NCI-H524 treated with DMSO at 0.1 percent for 48 hours (cell line): ENCODE measurements around the gene PPIF.

Experiments
- DNase-seq: peaks from one replicate; lab custom pipeline; 2025; lab: John Stamatoyannopoulos, UW

PPIF gene

DNA sequence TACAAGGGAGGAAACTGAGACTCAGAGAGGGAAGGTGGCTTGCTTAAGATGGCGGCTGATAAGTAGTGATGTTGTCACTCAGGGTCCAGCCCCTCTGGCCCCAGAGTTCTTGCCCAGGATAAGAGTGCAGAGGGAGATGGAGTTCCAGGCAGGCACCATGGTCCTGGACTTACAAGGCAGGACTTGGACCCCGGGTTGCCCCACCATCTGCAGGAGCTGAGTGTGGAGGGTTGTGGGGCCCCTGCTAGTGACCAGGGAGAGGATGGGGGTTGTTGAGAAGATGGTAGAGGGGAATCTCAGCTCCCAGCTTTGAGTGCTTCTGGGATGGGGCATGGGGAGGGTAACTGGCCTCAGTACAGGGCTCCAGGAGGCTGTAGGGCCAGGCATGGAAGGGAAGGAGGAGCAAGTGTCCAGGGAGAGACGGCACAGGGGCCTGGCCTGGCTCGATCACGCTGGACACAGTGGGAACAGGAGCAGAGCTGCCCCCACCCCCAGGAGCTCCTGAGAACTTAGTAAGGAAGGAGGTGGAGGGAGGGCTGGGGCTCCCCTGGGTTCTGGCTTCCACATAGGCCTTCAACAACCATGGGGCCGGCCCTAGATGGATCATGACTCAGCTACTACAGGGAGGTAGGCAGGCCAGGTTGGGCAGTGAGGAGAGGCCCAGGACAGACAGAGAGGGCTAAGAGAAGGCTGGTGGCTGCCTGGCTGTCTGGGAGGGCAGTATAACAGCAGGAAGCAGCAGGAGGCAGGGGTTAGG lies 28.2 kb downstream of the PPIF start:
- DNase-seq, result no peak

DNA sequence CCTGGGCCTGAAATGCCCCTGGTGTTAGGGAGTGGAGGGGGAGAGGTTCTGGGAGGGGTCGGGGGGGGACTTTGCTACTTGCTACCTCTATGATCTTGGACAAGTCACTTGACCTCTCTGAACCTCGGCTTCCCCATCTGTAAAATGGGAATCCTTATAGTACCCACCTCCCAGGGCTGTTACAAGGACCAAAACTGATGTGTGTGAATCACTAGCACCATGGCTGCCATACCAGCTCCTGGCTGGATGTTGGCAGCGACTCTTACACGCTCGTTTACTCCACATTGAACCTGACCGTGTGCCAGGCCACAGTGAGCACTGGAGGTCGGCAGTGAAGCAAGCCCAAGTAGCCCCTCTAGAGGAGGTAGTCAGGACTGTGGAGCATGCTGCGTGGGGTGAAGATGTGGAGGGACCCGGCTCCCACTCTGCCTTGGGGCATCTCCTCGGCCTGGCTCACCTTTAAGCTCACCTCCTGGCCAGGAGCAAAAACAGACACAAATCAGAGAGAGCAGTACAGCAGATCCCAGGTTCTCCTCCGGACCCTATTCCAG lies 28.9 kb downstream of the PPIF start:
- no peak for DNase-seq

DNA sequence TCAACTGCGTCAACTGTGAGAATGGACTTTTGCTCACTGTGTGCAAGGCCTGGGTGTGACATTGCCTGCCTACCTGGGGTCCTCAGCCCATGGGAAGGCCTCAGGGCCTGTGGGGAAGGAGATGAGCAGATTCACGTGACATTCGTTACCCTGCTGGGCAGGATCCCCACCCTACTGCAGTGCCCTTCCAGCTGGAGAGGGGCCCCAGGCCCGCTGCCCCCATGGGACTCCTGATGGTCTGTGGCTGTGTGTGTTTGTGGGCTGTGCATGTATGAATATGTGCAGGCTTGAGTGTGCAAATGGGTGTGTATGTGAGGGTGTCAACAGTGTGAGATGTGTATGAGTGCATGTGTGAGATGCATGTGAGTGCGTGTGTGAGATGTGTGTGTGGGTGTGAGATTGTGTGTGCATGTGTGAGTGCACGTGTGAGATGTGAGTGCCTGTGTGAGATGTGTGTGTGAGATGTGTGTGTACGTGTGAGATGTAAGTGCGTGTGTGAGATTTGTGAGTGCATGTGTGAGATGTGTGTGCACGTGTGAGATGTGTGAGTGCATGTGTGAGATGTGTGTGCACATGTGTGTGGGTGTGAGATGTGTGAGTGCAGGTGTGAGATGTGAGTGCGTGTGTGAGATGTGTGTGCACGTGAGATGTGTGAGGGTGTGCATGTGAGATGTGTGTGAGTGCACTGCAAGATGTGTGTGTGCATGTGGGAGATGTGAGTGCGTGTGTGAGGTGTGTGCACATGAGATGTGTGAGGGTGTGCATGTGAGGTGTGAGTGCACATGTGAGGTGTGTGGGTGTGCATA lies 29.7 kb downstream of the PPIF start:
- no peak for DNase-seq

DNA sequence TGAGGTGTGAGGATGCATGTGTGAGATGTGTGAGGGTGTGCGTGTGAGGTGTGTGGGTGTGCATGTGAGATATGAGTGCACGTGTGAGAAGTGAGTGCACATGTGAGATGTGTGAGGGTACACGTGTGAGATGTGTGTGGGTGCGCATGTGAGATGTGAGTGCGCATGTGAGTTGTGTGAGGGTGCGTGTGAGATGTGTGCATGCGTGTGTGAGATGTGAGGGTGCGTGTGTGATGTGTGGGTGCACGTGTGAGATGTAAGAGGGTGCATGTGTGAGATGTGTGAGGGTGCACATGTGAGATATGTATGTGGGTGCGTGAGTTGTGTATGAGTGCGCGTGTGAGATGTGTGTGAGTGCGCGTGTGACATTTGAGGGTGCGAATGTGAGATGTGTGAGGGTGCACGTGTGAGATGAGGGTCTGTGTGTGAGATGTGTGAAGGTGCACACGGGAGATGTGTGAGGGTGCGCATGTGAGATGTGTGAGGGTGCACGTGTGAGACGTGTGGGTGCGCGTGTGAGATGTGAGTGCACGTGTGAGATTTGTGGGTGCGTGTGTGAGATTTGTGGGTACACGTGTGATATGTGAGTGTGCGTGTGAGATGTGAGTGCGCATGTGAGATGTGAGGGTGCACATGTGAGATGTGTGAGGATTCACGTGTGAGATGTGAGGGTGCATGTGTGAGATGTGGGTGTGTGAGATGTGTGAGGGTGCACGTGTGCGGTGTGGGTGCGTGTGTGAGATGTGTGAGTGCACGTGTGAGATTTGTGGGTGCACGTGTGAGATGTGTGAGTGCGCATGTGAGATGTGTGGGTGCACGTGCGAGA lies 30.5 kb downstream of the PPIF start:
- DNase-seq, result no peak

DNA sequence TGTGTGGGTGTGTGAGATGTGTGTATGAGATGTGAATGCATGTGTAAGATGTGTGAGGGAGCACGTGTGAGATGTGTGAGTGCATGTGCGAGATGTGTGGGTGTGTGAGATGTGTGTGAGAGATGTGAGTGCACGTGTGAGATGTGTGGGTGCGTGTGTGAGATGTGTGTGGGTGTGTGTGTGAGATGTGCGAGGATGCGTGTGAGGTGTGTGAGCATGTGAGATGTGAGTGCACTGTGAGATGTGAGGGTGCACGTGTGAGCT lies 31.0 kb downstream of the PPIF start:
- DNase-seq, result no peak

DNA sequence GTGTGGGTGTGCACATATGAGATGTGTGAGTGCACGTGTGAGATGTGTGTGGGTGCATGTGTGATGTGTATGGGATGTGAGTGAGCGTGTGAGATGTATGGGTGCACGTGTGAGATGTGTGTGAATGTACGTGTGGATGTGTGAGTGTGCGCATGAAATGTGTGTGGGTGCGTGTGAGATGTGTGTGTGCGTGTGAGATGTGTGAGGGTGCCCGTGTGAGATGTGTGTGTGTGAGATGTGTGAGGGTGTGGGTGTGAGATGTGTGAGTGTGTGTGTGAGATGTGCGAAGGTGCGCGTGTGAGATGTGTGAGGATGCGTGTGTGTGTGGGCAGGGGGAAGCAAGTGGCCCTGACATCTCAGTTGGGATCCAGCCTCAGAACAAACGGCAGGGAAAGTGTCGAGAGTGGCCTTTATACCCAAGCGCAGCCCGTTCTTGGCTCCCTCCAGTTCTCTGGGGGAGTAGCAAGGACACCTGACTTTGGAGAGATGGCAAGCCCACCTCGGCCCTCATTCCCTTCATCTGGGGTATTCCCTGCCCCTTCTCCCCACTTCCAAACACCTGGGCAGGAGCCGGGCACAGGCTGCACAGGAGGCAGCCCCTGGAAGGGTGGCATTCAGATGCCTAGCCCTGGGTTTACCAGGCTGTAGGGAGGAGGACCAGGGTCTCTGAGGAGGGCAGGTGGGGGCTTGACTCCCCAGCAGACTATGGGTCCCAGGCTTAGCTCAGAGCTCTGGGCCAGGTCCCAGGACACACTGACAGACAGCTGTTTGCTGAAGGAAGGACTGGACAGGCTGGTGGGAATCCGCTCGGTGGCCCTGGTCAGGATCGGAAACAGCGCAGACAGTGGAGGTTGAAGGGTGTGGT lies 31.6 kb downstream of the PPIF start:
- no peak for DNase-seq

DNA sequence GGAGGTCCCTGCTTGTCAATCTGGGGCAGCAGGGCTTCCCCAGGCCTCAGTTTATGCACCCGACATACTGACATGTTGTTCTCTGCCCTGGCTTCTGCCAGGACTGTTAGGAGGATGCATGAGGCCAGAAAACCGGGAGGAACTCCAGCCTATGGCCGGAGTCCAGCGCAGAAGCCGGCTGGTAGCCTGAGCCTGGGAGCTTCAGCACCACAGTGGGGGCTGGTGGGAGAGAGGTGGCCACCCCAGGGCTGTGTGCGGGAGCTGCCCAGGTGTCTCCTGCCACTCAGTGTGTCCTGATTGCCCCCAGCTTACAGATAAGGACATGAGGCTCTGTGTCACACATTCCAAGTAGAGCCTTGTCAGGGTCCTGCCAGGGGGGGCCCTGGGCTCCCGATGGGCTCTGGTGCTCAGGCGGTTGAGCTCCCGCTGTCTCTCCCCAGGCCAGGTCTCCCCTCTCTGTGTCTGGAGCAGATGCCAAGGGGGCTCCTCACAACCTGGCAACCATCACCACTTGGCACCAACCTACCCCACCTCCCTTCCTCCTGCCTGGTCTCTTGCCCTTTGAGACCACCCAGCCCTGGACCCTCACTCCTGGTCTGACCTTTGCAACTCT lies 32.3 kb downstream of the PPIF start:
- DNase-seq, result no peak

DNA sequence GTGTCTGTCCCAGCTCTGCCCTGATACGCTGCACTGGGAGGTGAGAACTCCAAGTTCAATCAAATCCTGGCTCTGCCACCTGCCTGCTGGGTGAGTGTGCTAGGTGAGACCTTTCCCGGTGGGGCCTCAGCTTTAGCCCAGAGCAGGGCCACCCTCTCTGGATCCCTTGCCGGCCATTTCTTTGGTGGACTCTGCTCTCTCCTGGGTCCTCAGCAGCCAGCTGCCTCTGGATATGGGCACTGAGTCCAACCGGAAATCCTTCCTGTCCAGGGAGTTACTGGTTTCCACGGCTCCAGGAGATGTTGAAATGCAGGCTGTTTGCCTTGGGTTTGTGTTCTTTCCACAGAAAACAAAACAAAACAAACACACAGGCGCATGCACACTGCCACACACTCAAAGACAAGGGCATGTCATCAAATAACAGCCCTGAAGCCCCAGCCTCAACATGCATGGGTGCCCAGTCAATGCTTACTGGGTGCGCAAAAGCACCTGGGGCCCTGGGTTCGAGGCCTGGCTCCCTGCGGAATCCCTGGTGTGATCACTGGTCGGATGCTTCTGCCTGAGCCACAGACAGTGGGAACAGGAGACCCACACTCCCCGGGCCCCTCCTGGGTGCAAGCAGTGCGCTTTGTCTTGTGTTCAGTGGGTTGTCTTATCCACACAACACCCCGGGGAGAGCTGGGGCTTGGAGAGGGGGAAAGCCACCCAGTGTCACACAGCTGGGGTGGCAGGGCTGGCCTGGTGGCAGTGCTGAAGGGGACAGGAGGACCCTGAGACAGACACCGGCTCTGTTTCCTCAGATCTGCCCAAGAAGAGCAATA lies 33.1 kb downstream of the PPIF start:
- DNase-seq, result no peak

DNA sequence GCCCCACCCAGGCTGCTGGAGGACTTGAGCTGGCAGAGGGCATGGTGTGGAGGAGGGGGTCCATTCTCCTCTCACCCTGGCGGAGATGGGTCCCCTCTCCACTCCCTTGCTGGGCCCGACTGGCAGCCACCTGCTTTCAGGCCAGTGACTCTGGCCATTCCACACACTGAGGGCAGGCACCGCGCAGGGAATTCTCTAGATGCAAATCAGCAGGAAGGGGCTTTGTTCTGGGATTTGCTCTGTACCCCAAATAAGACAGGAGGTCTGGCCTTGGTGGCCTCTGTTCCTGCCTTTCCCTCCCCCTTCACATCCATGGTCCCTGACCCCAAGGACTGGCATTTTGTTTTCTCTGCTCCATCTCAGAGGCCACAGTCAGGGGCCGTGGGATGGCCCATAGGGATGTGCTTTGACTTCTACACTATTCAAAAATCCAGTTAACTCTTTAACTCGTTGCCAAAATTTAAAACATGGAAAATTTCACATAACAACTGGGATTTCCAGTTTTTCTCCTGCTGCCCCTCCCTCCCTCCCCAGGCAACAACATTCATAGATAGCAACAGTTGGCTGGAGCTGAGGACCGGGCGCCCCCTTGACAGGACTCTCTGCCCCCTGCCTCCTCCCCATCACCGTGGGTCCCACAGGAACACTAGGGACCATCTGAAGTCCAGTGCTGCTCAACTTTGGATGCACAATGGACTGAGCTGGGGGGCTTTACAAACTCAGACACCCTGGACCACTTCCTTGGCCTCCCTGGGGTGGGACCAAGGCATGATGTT lies 33.9 kb downstream of the PPIF start:
- DNase-seq, result no peak

DNA sequence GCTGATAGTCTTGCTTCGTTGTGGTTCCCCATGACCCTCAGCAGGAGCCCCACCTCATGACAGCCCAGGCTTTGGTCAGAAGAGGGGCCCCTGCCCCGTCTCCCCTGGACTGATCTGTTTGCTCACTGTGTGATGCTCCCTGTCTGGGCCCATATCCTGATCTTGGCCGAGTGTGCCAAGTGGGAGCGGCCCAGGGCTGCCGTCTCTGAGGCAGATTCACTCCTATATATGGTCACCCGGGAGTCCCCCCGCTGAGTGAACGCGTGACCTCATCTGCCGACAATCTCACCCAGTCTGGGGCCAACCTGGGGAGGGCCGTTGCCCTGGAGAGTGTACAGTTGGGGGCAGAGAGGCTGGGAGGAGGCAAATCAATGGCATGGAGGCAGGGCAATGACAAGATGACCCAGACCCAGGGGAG lies 34.5 kb downstream of the PPIF start:
- no peak for DNase-seq

DNA sequence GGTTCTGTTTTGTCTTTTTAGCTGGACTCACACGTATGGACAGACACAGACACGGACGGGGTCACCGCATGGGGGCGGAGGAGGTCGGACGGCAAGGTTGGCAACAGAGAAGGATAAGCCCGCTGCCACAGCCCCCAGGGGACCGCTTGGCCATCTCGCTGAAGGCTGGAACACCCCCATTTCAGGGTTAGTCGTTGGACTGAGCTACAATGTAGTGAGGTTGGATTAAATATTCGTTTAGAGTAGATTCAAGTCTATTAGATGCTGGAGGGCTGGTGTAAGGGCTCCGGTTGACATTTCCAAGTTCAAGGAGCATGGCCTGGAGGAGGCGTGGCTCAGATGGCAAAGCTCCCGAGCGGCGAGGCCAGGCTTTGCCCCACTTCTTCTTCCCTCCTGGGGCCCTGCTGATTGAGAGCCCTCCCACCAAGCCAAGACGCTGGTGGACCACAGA lies 35.2 kb downstream of the PPIF start:
- DNase-seq, result no peak

DNA sequence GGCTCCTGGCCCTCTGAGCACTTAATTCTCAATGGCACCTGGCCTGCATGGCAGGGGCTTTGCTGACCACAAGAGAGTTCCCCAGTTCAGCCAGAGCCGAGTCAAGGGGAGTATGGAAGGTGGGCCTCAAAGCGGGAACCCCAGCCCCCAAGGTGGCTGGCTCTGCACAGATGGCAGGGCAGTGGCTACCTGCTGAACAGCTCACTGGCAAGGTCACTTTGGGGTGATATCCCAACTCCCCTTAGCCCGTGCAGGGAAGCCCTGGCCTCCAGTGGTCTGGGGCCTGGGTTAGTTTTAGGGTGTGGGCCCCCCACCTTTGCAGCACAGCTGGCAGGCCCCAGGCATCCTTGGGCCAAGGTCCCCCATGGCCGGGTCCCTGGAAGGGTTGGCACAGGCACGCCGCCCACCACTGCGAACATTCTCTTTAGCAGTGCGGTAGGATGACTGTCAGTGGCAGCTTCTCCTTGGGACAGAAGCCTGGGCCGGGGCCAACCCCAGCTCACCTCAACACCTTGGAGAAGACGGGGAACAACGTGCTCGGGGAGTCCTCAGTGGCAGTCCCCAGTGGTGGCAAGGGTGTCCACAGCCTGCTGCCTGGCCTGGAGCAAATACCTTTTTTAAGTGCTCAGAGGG lies 36.8 kb downstream of the PPIF start:
- no peak for DNase-seq

DNA sequence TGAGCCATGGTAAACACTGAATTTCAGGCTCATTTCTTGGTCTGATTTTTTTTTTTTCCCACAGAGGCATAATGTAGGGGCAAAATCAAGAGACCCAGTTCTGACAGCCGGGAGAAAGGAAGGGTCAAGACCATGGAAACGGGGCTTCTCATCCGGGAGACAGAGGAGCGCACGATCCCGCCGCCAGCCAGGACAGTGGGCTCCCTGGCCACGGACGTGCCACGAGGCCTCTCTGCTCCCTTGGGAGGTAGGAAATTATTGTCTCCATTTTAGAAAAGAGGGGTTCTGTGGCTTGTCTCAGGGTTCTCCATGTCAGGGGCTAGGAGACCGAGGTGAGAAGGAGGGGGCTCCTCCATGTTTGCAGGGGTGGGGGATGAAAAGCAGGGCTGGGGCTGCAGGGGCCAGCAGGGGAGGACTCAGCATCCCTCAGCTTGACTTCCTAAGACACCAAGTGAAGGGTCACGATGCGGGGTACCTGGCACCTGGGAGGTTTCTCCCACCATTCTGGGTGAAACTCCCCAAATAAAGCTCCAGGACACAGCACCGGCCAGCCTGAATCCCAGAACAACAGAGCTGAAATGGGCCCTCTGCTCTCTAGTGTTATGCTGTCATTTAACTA lies 37.6 kb downstream of the PPIF start:
- DNase-seq, result no peak

DNA sequence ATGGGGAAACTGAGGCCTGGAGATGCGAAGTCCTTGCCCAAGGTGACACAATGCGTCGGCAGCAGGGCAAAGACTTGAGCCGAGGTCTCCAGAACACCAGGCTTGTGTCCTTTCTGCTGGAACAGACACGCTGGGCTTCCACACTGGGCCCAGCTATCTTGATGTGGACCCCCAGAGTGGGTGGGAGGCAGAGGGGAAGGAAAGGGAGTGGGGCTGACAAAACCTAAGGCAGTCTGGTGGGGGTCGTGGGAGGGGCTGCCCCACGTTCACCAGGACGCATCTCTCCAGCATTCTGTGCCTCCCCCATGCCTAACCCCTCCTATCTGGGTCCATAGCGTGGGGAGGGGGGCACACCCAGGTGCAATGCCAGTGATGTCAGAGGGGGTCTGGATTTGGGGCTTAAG lies 38.1 kb downstream of the PPIF start:
- DNase-seq, result no peak

DNA sequence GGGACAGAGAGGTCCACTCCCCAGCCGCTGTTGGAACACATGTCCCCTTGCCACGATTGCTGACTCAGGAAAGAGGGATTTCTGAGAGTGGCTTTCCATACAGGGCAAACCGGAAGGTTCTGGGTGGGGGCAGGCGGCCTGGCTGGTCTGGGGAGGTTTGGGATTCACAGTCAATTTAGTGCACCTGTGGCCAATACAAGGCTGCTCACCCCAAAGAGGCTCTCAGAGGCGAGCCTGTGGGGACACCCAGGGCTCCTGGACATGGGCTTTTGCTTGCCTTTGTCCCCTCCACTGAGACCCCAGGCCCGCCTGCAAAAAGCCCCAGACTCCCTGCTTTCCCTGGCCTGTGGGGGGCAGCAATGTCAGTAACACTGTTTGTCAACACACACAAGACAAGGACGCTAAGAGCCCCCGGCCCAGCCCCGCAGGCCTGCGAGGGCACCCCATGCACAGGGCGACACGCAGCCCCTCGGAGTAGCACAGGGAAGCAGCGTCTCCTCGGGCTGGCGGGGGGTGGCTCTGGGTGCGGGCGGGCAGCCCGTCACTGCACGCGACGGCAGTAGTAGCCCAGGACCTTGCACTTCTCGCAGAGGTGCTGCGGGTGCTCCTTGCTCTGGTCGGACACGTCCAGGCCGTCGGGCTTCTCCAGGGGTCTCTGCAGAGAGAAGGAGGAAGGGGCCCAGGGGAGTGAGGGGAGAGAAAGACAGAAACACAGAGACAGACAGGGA lies 38.7 kb downstream of the PPIF start:
- DNase-seq, result no peak

DNA sequence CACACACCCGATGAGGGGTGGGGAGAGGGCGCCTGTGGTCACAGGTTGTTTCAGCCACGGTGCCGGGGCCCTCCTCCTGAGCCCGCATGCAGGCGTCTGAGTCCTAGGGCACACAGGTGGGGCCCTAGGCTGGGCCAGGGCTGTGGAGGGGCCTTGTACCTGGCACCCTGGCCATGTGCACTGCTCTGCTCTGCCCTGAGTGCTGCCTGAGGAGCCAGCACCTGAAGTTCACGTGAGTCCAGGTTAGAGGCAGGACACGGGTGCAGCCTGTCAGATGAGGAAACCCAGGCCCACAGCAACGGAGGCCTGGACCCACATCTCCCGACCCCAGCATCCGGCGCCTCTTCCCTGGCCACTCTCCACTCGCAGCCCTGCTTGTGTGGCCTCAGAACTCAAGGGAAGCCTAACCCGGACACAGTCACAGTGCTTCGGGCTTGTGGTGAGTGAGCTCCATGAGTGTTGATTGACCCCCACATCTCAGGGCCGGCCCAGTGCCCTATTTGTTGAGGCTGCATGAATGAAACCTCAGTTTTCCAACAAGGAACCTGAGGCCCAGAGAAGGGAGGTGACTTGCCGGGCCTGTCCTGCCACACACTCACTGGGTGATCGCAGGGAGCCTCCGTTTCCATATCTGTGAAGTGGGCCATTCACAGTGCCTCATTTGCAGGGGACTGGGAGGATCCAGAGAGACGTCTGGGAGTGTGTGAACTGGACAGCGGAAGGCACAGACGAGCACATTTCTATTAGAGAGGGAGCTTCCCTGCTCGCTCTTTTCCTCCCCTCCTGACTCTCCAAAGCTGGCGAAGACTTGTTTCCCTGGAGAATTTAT lies 39.6 kb downstream of the PPIF start:
- DNase-seq, result no peak

DNA sequence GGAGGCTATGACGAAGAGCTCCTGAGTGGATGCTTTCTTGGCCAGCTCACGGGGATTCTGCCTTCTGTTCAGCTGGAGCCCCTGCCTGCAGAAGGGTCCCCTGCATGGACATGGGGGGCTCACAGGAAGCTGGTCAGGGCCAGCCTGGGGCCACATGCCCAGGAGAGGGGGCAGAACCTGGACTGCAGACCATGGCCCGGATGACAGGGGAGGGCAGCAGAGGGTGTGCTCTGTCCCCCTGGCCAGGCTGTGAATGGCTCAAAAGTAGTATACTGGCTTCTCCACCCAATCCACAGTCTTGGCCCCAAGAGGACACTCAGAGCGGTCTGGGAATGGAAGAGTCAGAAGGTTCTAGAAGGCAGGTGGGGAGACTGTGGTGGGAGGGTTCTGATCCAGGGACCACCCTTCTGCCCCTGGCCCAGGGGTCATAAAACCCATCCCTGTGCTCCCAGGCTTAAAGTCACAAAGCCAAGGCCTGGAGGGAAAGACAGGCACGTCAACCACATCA lies 40.3 kb downstream of the PPIF start:
- DNase-seq, result no peak
